ENCODE measurements around the gene TREML2. TPM values are rescaled to one million over a fixed set of nuclear protein-coding genes. Genes with fewer than 3 reads are reported as not detected.

The TREML2 gene
- total and polyA plus RNA-seq, 2 of the 13 experiments (the other 11 are each of a cell fraction or from before 2014, with no cell fraction given): not detected

- TF ChIP-seq, protein P1, sequence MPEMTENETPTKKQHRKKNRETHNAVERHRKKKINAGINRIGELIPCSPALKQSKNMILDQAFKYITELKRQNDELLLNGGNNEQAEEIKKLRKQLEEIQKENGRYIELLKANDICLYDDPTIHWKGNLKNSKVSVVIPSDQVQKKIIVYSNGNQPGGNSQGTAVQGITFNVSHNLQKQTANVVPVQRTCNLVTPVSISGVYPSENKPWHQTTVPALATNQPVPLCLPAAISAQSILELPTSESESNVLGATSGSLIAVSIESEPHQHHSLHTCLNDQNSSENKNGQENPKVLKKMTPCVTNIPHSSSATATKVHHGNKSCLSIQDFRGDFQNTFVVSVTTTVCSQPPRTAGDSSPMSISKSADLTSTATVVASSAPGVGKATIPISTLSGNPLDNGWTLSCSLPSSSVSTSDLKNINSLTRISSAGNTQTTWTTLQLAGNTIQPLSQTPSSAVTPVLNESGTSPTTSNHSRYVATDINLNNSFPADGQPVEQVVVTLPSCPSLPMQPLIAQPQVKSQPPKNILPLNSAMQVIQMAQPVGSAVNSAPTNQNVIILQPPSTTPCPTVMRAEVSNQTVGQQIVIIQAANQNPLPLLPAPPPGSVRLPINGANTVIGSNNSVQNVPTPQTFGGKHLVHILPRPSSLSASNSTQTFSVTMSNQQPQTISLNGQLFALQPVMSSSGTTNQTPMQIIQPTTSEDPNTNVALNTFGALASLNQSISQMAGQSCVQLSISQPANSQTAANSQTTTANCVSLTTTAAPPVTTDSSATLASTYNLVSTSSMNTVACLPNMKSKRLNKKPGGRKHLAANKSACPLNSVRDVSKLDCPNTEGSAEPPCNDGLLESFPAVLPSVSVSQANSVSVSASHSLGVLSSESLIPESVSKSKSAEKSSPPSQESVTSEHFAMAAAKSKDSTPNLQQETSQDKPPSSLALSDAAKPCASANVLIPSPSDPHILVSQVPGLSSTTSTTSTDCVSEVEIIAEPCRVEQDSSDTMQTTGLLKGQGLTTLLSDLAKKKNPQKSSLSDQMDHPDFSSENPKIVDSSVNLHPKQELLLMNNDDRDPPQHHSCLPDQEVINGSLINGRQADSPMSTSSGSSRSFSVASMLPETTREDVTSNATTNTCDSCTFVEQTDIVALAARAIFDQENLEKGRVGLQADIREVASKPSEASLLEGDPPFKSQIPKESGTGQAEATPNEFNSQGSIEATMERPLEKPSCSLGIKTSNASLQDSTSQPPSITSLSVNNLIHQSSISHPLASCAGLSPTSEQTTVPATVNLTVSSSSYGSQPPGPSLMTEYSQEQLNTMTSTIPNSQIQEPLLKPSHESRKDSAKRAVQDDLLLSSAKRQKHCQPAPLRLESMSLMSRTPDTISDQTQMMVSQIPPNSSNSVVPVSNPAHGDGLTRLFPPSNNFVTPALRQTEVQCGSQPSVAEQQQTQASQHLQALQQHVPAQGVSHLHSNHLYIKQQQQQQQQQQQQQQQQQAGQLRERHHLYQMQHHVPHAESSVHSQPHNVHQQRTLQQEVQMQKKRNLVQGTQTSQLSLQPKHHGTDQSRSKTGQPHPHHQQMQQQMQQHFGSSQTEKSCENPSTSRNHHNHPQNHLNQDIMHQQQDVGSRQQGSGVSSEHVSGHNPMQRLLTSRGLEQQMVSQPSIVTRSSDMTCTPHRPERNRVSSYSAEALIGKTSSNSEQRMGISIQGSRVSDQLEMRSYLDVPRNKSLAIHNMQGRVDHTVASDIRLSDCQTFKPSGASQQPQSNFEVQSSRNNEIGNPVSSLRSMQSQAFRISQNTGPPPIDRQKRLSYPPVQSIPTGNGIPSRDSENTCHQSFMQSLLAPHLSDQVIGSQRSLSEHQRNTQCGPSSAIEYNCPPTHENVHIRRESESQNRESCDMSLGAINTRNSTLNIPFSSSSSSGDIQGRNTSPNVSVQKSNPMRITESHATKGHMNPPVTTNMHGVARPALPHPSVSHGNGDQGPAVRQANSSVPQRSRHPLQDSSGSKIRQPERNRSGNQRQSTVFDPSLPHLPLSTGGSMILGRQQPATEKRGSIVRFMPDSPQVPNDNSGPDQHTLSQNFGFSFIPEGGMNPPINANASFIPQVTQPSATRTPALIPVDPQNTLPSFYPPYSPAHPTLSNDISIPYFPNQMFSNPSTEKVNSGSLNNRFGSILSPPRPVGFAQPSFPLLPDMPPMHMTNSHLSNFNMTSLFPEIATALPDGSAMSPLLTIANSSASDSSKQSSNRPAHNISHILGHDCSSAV (CRISPR knock-in tag; IDR thresholded peaks at IDR 0.05; ENCODE audit: borderline replicate concordance): no peak
- no peak for TF ChIP-seq ZNF136 (CRISPR knock-in tag; IDR thresholded peaks at IDR 0.05; ENCODE audit: low read depth)
- no peak for TF ChIP-seq RFX1 (IDR thresholded peaks at IDR 0.05)
Measured at GRCh38 chr6:41161380-41161779, 39.6 kb downstream of the TREML2 start (continued).

DNA sequence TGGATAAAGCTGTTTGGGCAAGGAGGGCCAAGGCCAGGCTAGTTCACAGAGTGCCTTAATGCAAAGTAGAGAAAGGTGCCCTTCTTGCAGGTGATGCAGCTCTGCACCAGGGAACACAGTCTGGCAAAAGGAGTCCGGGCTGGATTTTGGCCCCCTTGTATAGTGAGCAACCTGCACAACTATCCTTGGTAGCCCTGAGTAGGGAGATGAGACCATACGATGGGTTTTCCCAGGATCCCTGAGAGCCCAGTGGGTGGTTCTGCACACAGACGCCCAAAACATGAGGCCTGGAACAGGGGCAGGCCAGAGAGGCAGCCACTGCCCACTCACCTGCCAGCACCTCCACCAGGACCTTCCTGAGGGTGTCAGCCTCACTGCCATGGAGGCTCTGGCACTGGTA, 40.0 kb downstream of the TREML2 start:
- Histone ChIP-seq H3K4me1 (ENCODE audit: insufficient read depth, low read length) (peaks cover 6% of the 10 kb centered on the region), H4K20me1 (ENCODE audit: insufficient read depth, low read length) (no peaks in the 10 kb centered on the region), H3K4me2 (ENCODE audit: low read depth, low read length) (no peak overlapping the region), H3K9ac (ENCODE audit: insufficient read depth, low read depth, low read length) (no peak overlapping the region), H3K4me3 (replicated peaks in 1 of 3; ENCODE audit: insufficient read depth in 1 of 3, low read depth in 2 of 3, low read length in 3 of 3) (no peak overlapping the region), H3K9me3 (ENCODE audit: low read length) (no peaks in the 10 kb centered on the region), H3K27me3 (ENCODE audit: control insufficient read depth in 1 of 2, insufficient read depth in 2 of 2, low read length in 2 of 2) (peaks cover 1 to 24% of the 10 kb centered on the region in 2 experiments; a peak in 2 of 5 replicates), H3K36me3 (replicated peaks in 1 of 2; ENCODE audit: control insufficient read depth in 1 of 2, insufficient read depth in 2 of 2, low read length in 2 of 2) (no peaks in the 10 kb centered on the region), H3K79me2 (ENCODE audit: insufficient read depth, low read length) (no peaks in the 10 kb centered on the region), H2AFZ (ENCODE audit: low read length) (no peak overlapping the region), H3K27ac (ENCODE audit: extremely low read length, insufficient read depth, low read length) (no peak overlapping the region)
- no peak for FAIRE-seq
- WGBS (ENCODE audit: low lambda C conversion rate): 13% methylated on average over 1 of the region's 3 CpGs
- intact Hi-C loops (cut with micrococcal nuclease; ENCODE audit: unreplicated experiment) (no loop called here), in situ Hi-C loops (cut with HindIII; ENCODE audit: extremely low pct_ligation_motif_present, low pct_unique_long_range_greater_than_20kb) (no loop called here)
- ChIA-PET POLR2A (no interaction called here), CTCF (ENCODE audit: low intra/inter-chr PET ratio, low total read pairs) (no interaction called here)
- DNase-seq (ENCODE audit: low spot score): no peak
- no peak for ATAC-seq
- BruUV-seq (replicated peaks): no TSS peak
- TF ChIP-seq, protein P2, sequence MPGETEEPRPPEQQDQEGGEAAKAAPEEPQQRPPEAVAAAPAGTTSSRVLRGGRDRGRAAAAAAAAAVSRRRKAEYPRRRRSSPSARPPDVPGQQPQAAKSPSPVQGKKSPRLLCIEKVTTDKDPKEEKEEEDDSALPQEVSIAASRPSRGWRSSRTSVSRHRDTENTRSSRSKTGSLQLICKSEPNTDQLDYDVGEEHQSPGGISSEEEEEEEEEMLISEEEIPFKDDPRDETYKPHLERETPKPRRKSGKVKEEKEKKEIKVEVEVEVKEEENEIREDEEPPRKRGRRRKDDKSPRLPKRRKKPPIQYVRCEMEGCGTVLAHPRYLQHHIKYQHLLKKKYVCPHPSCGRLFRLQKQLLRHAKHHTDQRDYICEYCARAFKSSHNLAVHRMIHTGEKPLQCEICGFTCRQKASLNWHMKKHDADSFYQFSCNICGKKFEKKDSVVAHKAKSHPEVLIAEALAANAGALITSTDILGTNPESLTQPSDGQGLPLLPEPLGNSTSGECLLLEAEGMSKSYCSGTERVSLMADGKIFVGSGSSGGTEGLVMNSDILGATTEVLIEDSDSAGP (CRISPR knock-in tag; IDR thresholded peaks at IDR 0.05; ENCODE audit: borderline replicate concordance): no peak
- TF ChIP-seq POLR2G (IDR thresholded peaks at IDR 0.05; ENCODE audit: low read depth, low read length): no peak
- TF ChIP-seq, protein P3, sequence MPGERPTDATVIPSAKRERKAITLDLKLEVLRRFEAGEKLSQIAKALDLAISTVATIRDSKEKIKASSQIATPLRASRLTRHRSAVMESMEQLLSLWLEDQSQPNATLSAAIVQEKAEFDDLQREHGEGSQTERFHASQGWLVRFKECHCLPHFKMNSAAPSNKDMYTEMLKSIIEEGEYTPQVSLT (CRISPR knock-in tag; IDR thresholded peaks at IDR 0.05; ENCODE audit: borderline replicate concordance, low read depth): no peak
- no peak for TF ChIP-seq PATZ1 (CRISPR knock-in tag; IDR thresholded peaks at IDR 0.05)
- no peak for TF ChIP-seq SOX13 (IDR thresholded peaks at IDR 0.05)
- TF ChIP-seq SOX13 (CRISPR knock-in tag; conservative IDR thresholded peaks at IDR 0.05 in 1 of 2, IDR thresholded peaks at IDR 0.05 in 1 of 2): no peak
- no peak for TF ChIP-seq ISL2 (CRISPR knock-in tag; IDR thresholded peaks at IDR 0.05)
- no peak for TF ChIP-seq SAP130 (CRISPR knock-in tag; IDR thresholded peaks at IDR 0.05; ENCODE audit: low read depth)
